K562 (cell line): ENCODE results near the gene C4A. TPM values are rescaled to one million over a fixed set of nuclear protein-coding genes. Genes with fewer than 3 reads are reported as not detected.

Experiments
- KDM2B ChIP-seq: fragments of 250-450 bp; sonication (Bioruptor Pico); IDR thresholded peaks from 2 replicates; pipeline ENCODE4 v1.8.0; 2021; ENCODE audit warnings: mild to moderate bottlenecking, moderate library complexity
- PHB2 ChIP-seq: fragments of 450-650 bp; IDR thresholded peaks from 2 replicates; pipeline ENCODE4 v1.6.1; 2017; ENCODE audit warnings: low read depth
- RBM22 ChIP-seq: fragments of 200-400 bp; formaldehyde crosslinking; IDR thresholded peaks from 2 replicates; pipeline ENCODE4 v1.6.1; 2018; ENCODE audit warnings: low read length, low read depth; ENCODE audit not compliant: poor library complexity, severe bottlenecking
- RFX5 ChIP-seq: IDR thresholded peaks from 2 replicates; pipeline ENCODE4 v1.6.1; 2011; ENCODE audit warnings: low read depth, mild to moderate bottlenecking, improper control_type of control experiment, low read length
- SIN3B ChIP-seq: fragments of 450-650 bp; IDR thresholded peaks from 2 replicates; pipeline ENCODE4 v1.6.1; 2017; ENCODE audit warnings: low read depth, mild to moderate bottlenecking, moderate library complexity
- STAT5A ChIP-seq: IDR thresholded peaks from 2 replicates; pipeline ENCODE4 v1.6.1; 2012; ENCODE audit warnings: low read length, inconsistent platforms, borderline replicate concordance
- ZBTB11 ChIP-seq, 3 experiments: fragments of 200-800 bp in 1 of 3; fragments of 250-450 bp in 1 of 3; fragments of 450-650 bp in 1 of 3; sonication (Bioruptor Pico) in 1 of 3; sonication (Bioruptor generic) in 1 of 3; formaldehyde crosslinking in 1 of 3; IDR thresholded peaks; 2 replicates each; pipeline versions ENCODE4 v1.6.1 to v1.8.0; 2016 to 2022; ENCODE audit warnings: mild to moderate bottlenecking in 2 of 3, missing genetic modification characterization in 2 of 3, missing compliant biosample characterization in 1 of 3, moderate library complexity in 1 of 3
- ZBTB8A ChIP-seq: fragments of 450-650 bp; IDR thresholded peaks from 2 replicates; pipeline ENCODE4 v1.6.1; 2018; ENCODE audit warnings: mild to moderate bottlenecking, moderate library complexity; ENCODE audit not compliant: partially characterized antibody
- ZNF707 ChIP-seq: fragments of 250-450 bp; sonication (Bioruptor Pico); conservative IDR thresholded peaks from 2 replicates; pipeline ENCODE4 v1.8.0; 2022; ENCODE audit warnings: inconsistent platforms, mild to moderate bottlenecking, moderate library complexity
- polyA plus RNA-seq, 8 experiments: library from polyadenylated mRNA; depleted of rRNA in 4 of 8; stranded (reverse) in 5 of 8; unstranded in 3 of 8; fragments of >200 nt; fragmentation: Nextera tagmentation in 2 of 8; fragmentation: Illumina TruSeq in 1 of 8; extraction: Ambion mirVana in 2 of 8; extraction: Trizol in 1 of 8; gene quantifications; 2 replicates each; pipeline versions ENCODE4 v1.2.1 to v1.2.3, GENCODE V29; 2011 to 2014; ENCODE audit warnings: inconsistent platforms in 1 of 8, missing spikeins in 1 of 8
- total RNA-seq, 7 experiments: library from RNA; depleted of rRNA in 6 of 7; stranded (reverse); fragments of >200 nt in 6 of 7; fragmentation: Illumina TruSeq in 2 of 7; extraction: Trizol in 2 of 7; gene quantifications; 2 replicates each; pipeline versions ENCODE4 v1.2.1 to v1.2.3, GENCODE V29; 2011 to 2021; ENCODE audit warnings: low replicate concordance in 1 of 7
- TF ChIP-seq, protein P1 (sequence below): sonication (generic); formaldehyde crosslinking; IDR thresholded peaks from 2 replicates; pipeline ENCODE4 v1.8.0; 2022; ENCODE audit warnings: mild to moderate bottlenecking, missing genetic modification reagents
- TF ChIP-seq, protein P2 (sequence below): sonication (generic); formaldehyde crosslinking; IDR thresholded peaks from 2 replicates; pipeline ENCODE4 v1.4.0; 2020; ENCODE audit warnings: mild to moderate bottlenecking, missing genetic modification reagents

The C4A gene
- total and polyA plus RNA-seq, 9 of the 15 experiments (the other 6 are each of a cell fraction or from before 2014, with no cell fraction given): 0.27 to 7.6 (median 5.0) TPM

DNA sequence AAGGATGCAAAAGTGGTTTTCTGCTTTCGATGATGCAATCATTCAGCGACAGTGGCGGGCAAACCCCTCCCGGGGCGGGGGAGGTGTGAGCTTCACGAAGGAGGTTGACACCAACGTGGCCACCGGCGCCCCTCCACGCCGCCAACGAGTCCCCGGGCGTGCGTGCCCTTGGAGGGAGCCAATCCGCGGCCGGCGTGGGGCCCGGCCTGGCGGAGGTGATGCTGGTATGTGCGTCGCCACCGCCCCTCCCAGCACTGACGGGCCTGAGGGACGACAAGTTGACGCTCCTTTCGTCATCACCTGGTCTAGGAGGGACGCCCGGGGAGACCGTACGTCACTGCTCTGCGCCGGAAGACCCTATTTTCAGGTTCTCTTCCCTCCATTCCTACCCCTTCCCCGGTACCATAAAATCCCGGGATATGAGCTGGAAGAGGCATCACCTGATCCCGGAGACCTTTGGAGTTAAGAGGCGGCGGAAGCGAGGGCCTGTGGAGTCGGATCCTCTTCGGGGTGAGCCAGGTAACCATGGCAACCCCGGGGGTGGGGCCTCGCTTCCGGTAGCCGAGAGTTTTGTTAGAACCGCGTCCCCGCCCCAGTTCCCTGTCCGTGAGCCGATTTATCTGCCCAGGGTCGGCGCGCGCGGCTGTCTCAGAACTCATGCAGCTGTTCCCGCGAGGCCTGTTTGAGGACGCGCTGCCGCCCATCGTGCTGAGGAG, 9.7 kb upstream of the C4A start, which contains the start of gene DXO (continued):
- TF ChIP-seq, protein P1, sequence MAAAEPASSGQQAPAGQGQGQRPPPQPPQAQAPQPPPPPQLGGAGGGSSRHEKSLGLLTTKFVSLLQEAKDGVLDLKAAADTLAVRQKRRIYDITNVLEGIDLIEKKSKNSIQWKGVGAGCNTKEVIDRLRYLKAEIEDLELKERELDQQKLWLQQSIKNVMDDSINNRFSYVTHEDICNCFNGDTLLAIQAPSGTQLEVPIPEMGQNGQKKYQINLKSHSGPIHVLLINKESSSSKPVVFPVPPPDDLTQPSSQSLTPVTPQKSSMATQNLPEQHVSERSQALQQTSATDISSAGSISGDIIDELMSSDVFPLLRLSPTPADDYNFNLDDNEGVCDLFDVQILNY (CRISPR knock-in tag): peak; percentile 94; the same call in 1 of the 2 replicates
- TF ChIP-seq, protein P2, sequence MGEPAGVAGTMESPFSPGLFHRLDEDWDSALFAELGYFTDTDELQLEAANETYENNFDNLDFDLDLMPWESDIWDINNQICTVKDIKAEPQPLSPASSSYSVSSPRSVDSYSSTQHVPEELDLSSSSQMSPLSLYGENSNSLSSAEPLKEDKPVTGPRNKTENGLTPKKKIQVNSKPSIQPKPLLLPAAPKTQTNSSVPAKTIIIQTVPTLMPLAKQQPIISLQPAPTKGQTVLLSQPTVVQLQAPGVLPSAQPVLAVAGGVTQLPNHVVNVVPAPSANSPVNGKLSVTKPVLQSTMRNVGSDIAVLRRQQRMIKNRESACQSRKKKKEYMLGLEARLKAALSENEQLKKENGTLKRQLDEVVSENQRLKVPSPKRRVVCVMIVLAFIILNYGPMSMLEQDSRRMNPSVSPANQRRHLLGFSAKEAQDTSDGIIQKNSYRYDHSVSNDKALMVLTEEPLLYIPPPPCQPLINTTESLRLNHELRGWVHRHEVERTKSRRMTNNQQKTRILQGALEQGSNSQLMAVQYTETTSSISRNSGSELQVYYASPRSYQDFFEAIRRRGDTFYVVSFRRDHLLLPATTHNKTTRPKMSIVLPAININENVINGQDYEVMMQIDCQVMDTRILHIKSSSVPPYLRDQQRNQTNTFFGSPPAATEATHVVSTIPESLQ (CRISPR knock-in tag): no peak; the same call in 1 of the 2 replicates
- TF ChIP-seq ZBTB11 (CRISPR knock-in tag; IDR thresholded peaks at IDR 0.05) (peak; percentile 77 to 97 (median 85); a peak in 5 of 6 replicates), RFX5 (peak; percentile 73; the same call in 1 of the 2 replicates), ZNF707 (CRISPR knock-in tag) (no peak), STAT5A (0 out of 2 replicates have a peak, but pooled peaks have one; percentile 25), ZBTB8A (no peak), SIN3B (peak; percentile 91), PHB2 (no peak), RBM22 (peak; percentile 90), KDM2B (CRISPR knock-in tag) (no peak)
